GM13976 (cell line): ENCODE results near the gene OGA.

Experiments used
- DNase-seq: peaks from one replicate; pipeline ENCODE4 v3.0.0; 2012; ENCODE audit warnings: low spot score
- CTCF ChIP-seq: IDR thresholded peaks from 2 replicates; pipeline ENCODE4 v1.5.1; 2012; ENCODE audit warnings: borderline replicate concordance, mild to moderate bottlenecking; ENCODE audit not compliant: insufficient read depth; ENCODE audit errors: extremely low read depth, missing control alignments, control extremely low read depth
- in situ Hi-C: fragments of 300-500 bp; cut with MboI; formaldehyde crosslinking; loops from one replicate; pipeline ENCODE4 v1.12.0; 2022; ENCODE audit warnings: low sequenced_read_pairs, mixed read lengths, inconsistent platforms; ENCODE audit not compliant: unreplicated experiment

OGA gene

GRCh38 chr10:101851411-101852116 lies 33.3 kb upstream of the OGA start:
- in situ Hi-C loops, result no loop called here

DNA sequence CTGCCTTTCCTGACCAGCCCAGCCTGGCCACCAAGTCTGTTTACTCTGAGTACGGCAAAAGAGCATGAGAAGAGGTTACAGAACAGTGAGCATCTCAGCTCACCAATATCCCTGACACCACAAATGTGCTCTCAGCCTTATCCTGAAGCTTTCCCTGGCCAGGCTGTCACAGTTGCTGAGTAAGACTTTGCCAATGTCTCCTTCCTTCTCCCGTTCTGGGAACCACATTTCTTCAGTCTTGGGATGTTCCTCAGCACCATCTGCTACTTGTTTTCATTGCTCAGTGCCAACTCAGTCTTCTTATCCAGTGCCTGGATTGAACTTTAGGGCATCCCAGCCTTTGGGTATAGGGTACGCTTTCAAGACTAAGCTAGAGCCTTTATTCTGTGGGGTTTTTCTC lies 32.5 kb upstream of the OGA start:
- no peak for TF ChIP-seq CTCF
- DNase-seq, result no peak
- in situ Hi-C loops, result no loop called here

More at GRCh38 chr10:101851411-101852116, 33.3 kb upstream of the OGA start:
- no peak for DNase-seq
- no peak for TF ChIP-seq CTCF

DNA sequence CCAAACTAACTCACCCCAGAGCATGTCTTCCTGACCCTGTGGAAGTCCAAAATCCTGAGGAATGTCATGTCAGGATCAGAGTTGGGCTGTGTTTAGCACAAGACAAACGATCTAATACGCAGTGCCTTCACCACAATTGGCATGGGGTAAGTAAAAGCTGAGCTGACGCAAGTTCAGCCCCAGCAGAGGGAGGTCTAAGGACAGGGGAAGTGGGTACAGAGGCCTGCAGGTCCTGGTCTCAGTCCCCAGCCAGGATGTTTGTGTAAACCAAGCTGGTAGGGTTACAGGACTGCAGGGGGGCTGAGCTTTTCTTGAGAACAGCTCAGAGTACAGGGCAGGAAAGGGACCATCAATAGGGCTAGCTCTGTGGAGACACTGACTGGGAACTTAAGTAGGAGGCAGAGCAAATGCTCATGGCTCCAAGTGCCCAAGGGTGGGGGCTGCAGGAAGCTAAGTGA lies 30.7 kb upstream of the OGA start:
- in situ Hi-C loops, result no loop called here
- no peak for TF ChIP-seq CTCF
- no peak for DNase-seq

DNA sequence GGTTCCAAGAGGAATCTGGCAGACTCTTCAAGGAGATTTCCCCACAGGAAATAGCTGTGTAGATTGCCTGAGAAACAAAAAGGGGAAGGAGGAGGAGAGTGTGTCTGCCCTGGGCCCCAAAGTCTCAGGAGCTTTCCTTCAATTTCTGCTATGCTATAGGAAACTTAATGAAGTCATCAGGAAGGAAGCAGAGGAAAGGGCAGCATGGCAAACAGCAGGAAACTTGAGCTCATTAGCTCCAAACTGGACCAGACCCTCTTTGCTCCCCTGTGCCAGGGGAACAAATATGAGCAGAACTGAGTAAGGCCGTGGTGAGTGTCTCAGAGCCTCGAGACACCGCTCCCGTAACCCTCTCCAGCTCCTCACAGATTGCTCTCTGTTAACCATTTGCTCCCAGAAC lies 30.2 kb upstream of the OGA start:
- DNase-seq, result no peak
- in situ Hi-C loops, result no loop called here
- no peak for TF ChIP-seq CTCF

DNA sequence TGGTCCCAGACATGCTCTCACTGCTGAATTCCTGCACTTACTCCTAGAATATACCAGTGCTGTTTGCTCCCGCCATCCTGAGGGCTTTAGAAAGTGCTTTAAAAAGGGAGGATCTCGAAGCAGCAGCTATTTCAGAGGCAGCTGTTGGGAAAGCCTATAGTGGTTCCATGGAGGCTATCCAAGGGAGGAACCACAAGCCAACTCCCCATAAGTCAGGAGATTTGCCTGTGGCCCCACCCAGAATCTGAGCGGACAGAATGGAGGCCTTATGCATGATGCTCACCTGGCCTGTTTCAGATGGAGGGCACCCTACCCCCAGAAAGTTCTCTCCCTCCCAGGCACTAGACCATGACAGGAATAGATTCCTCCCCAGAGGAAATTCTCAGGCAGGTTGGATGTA lies 27.6 kb upstream of the OGA start:
- in situ Hi-C loops, result no loop called here
- TF ChIP-seq CTCF, result no peak
- no peak for DNase-seq

- in situ Hi-C loops, result no loop called here
- DNase-seq, result peak; percentile 89
- peak; percentile 58 for TF ChIP-seq CTCF
Measured at GRCh38 chr10:101843032-101844021, 25.1 kb upstream of the OGA start, which contains the start of gene KCNIP2. KCNIP2 (minus strand) TSS chr10:101843800; CDS start chr10:101843568, 232 bp downstream.
